Stimulated activated CD4-positive, alpha-beta T cell treated with anti-CD3 and anti-CD28 coated beads, TNF-alpha, amount 100 ng/mL, for 48 hours (primary cell): ENCODE measurements around the gene IFI6.
"Not testable (repeated sequence)": the region's sequence is repeated elsewhere in the genome, so short reads cannot be mapped to it uniquely, and the experiment has no call there.

Experiments used
- DNase-seq, 3 donors: peaks; one replicate each; pipeline ENCODE4 v3.0.0-alpha.2; 2020; ENCODE audit warnings: low read depth in 3 of 3

The IFI6 gene

GRCh38 chr1:27650539-27651175 is 21.3 kb downstream of the IFI6 start:
- DNase-seq, result no peak

GRCh38 chr1:27650171-27650538 is 21.8 kb downstream of the IFI6 start:
- no peak for DNase-seq

DNA sequence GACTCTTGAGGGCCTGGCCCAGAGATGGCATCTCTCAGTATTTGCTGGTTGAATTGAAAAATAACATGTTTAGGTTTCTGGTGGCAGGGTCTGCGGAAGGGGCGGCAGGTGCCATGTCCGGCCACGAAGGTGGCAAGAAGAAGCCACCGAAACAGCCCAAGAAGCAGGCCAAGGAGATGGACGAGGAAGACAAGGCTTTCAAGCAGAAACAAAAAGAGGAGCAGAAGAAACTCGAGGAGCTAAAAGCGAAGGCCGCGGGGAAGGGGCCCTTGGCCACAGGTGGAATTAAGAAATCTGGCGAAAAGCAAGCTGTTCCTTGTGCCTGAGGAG is 22.7 kb downstream of the IFI6 start:
- DNase-seq, result no peak

- no peak for DNase-seq
Measured at GRCh38 chr1:27648602-27649305, 23.2 kb downstream of the IFI6 start.

DNA sequence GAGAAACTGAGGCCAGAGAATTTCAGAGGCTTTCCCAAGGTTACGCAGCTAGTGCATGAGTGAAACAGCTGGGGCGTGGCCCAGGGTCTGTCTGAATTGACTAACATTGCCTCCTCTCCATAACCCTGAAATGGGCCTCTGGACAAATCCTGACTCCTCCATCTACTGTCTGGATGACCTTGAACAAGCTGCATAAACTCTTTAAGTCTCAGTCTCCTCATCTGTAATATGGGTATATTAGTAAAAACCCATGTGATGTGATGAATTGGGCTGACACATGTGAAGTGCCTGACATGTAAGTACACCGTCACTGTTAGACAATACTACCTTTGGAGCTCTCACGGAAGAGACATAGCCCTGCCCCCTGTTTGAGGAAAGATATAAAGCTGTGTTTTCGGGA is 24.7 kb downstream of the IFI6 start:
- no peak for DNase-seq

GRCh38 chr1:27646676-27647075 is 25.3 kb downstream of the IFI6 start:
- DNase-seq, result no peak

DNA sequence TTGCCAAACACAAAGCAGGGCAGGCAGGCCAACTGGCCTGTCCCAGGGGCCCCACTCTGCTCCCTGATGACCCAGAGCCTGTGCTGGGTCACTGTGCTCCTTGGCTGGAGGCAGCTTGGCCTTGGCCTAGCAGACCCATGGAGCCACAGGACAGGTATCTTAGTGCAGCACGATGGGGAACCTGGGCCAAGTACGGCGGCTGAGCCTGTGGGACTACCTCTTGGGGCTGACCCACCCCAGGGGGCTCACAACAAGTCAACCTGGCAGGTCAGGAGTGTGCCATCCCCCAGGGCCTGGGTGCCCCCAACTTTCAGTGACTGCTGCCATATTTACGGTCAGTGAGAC is 26.9 kb downstream of the IFI6 start:
- DNase-seq, result no peak

GRCh38 chr1:27644369-27645070 is 27.5 kb downstream of the IFI6 start:
- no peak for DNase-seq

- DNase-seq, result peak in 2 of 3 donors; percentile 45 to 51
Measured at GRCh38 chr1:27643600-27644368, 28.2 kb downstream of the IFI6 start.

GRCh38 chr1:27640514-27640913 is 31.5 kb downstream of the IFI6 start:
- not testable (repeated sequence) for DNase-seq

GRCh38 chr1:27638805-27639204 is 33.2 kb downstream of the IFI6 start:
- DNase-seq, result no peak

DNA sequence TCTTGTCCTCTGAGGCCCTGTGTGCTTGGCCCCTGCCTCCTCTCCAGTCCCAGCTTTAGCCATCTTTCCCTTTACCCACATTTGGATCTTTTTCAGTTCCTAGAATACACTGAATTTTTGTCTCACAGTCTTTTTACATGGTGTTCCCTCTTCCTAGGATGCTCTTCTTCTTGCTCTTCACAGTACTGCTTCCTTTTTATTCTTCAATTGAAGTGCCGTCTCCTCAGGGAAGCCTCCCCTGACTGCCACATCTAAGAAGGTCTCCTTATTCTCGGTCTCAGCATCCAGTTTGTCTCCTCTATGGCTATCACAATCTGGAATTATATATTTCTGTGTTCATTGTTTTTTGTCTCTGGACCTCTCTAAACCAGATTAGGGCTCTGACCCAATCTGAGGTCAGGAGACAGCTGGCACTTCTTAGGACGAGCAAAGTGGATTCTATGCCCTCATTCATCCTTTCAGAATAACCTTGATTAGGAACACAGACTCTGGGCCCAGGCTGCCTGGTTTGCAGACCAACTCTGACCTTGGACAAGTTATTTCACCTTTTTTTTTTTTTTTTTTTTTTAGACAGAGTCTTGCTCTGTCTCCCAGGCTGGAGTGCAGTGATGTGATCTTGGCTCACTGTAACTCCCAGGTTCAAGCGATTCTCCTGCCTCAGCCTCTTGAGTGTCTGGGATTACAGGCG is 33.8 kb downstream of the IFI6 start:
- DNase-seq, result no peak

- DNase-seq, result no peak
Measured at GRCh38 chr1:27635396-27636142, 36.4 kb downstream of the IFI6 start.

- no peak for DNase-seq
Measured at GRCh38 chr1:27634985-27635367, 37.0 kb downstream of the IFI6 start, which contains the start of gene FGR. Gene FGR (minus strand): TSS chr1:27635185. CDS start chr1:27623916, 11,269 bp downstream.

DNA sequence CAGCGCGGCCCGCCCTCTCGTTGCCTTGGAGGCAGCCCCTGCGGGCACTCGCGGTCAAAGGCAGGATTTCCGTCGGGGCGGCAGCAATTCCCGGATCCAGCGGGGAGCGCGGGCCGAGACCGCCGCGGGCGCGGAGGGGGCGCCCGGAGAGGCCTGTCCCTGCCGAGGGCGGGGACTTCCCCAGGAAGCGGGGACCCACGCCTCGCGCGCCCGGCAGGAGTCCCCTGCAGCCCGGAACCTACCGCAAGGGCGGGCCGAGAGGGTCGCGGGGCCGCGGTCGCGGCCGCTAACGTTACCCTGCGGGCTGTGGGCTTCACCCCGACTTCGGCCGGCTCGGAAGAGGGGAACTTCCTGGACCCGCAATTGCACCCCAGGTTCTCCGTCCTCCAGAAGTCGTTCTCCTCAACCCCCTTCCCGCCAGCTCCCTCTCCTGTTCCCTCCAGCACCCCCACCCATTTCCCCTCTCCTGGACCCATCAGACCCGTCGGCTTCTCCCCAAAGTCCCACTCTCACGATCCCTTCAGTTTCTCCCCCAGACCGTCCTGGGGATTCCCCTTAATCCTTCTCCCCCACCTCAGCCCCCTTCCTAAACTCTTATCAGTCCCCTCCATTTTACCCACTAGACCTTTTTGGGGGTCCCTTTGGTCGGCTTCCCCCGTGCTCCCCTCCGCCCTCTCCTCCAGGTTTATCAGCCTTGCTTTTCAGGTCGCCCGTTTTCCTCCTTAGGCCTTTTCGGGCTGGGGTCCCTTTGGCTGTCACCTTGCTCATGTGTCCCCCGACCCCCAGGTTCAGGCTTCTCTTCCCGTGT is 37.6 kb downstream of the IFI6 start:
- no peak for DNase-seq

DNA sequence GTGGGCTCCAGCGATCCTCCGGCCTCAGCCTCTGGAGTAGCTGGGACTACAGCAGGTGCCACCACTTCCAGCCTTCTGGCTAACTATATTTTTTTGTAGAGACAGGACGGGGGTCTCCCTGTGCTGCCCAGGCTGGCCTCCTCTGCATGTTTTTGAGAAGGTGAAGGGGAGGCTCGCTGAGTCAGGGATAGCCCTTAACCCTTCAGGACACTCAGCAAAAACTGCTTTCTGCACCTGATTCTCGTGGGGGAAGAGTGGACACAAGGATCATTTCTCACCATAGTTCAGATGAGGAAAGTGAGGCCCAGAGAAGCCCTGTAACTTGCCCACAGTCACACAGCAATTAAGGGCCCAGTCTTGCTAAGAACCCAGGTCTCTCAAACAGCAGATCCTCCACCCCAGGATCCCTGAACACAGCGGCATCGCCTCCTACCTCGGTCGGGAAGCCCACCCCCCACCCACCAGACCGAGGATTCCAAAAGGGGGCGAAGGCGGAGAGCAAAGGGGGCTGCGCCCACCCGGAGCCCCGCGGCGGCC is 38.3 kb downstream of the IFI6 start:
- DNase-seq, result no peak

DNA sequence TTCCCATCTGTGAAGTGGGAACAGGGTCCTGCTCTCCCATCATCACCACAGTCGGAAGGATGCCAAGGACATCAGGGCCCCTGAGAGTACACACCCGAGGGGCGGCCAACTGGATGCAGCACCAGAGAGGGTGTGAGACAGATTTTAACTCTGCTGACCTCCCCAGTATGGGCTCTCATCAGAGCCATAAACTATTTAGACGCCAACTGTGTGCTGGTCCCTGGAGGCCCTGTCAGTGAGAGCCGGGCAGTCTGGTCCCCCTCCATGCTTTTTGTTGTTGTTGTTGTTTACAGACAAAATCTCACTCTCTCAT is 38.7 kb downstream of the IFI6 start:
- DNase-seq, result no peak

- peak in 1 of 3 donors; percentile 69 for DNase-seq
Measured at GRCh38 chr1:27632387-27633297, 39.4 kb downstream of the IFI6 start.

- no peak for DNase-seq
Measured at GRCh38 chr1:27630859-27631491, 41.0 kb downstream of the IFI6 start.
